ENCODE measurements around the gene CHST12. TPM values are rescaled to one million over a fixed set of nuclear protein-coding genes. Genes with fewer than 3 reads are reported as not detected.

The CHST12 gene
- total RNA-seq (7.2 and 8.4 TPM in 2 replicates), polyA plus RNA-seq (21.5 and 23.2 TPM in 2 replicates)

DNA sequence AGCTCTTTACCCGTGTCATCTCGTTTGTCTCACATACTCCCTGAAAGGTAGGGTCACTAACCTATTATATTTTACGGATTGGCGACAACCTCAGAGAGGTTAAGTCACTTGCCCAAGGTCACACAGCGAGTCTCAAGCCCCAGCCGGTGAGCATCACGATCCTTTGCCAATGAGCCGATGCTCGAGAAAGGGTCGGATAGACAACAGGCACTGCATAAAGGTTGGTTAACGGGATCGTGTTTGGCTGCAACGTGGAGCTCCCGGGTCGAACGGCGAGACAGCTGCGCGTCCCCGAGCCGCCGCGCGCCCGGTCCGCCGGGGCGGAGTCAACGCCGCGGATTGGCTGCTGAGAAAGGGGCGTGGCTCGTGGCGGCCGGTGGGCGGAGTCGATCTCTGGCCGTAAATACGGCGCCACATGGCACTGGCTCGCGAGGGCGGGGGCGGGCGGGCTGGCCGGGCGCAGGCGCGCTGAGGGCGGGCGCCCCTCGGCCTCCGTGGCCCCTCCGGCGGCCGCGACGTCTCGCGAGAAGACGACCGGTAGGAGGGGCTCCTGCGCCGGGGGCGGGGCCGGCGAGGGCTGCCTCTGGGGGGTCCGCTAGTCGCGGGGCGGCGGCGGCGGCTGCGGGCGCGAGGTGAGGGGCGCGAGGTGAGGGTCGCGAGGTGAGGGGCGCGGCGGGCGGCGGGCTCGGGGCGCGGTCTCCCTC, at the start of gene CHST12:
TSS of gene CHST12 (plus strand) at position 598 of the 704 bp plus-strand sequence. CDS start 29,029 bp downstream, outside the sequence.
- H4K20me1 ChIP-seq (ENCODE audit: insufficient read depth, poor library complexity, severe bottlenecking): no peaks in the 10 kb centered on the region
- H3K9me2 ChIP-seq (replicated peaks; ENCODE audit: insufficient read depth): no peaks in the 10 kb centered on the region
- H3K36me3 ChIP-seq (replicated peaks; ENCODE audit: insufficient read depth, low read depth): no peaks in the 10 kb centered on the region
- DNase-seq (ENCODE audit: low spot score): peak; percentile 98
- peaks cover 39% of the 10 kb centered on the region for H3K79me2 ChIP-seq
- 5% methylated on average over 57 of the region's 89 CpGs for WGBS (ENCODE audit: low lambda C conversion rate, missing lambda C conversion rate)
- H3K9me3 ChIP-seq (ENCODE audit: low read depth): no peaks in the 10 kb centered on the region
- peak within 1 kb of the TSS; percentile 91 for H3K4me3 ChIP-seq
- peak within 1 kb of the TSS; percentile 92 for H2AFZ ChIP-seq
- peak within 1 kb of the TSS; percentile 66 for H3K27ac ChIP-seq
- TF ChIP-seq EZH2 (IDR thresholded peaks at IDR 0.05; ENCODE audit: borderline replicate concordance) (no peak), EZH2phosphoT487 (IDR thresholded peaks at IDR 0.05; ENCODE audit: low read depth, severe bottlenecking, unreplicated experiment) (no peak)
- TF ChIP-seq, protein P1, sequence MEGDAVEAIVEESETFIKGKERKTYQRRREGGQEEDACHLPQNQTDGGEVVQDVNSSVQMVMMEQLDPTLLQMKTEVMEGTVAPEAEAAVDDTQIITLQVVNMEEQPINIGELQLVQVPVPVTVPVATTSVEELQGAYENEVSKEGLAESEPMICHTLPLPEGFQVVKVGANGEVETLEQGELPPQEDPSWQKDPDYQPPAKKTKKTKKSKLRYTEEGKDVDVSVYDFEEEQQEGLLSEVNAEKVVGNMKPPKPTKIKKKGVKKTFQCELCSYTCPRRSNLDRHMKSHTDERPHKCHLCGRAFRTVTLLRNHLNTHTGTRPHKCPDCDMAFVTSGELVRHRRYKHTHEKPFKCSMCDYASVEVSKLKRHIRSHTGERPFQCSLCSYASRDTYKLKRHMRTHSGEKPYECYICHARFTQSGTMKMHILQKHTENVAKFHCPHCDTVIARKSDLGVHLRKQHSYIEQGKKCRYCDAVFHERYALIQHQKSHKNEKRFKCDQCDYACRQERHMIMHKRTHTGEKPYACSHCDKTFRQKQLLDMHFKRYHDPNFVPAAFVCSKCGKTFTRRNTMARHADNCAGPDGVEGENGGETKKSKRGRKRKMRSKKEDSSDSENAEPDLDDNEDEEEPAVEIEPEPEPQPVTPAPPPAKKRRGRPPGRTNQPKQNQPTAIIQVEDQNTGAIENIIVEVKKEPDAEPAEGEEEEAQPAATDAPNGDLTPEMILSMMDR (IDR thresholded peaks at IDR 0.05; ENCODE audit: poor library complexity): no peak
- H3K27me3 ChIP-seq: no peaks in the 10 kb centered on the region
- peaks cover 10% of the 10 kb centered on the region for H3K4me1 ChIP-seq (ENCODE audit: insufficient read depth)
- H3K4me2 ChIP-seq: peak within 1 kb of the TSS; percentile 95

DNA sequence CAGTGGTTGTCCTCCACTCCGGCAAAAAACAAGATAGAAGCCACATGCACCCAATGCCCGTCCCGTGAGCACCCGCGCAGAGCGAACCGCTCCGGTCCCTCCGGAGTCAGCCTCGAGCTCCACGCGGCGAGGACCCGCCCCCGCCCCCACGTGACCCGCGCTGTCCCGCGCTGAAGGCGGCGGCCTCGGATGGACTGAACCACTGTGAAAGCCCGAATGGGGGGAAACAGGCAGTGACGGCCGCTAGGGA, 49.5 kb upstream of the CHST12 start:
- DNase-seq (ENCODE audit: low spot score): peak; percentile 94
- Histone ChIP-seq H4K20me1 (ENCODE audit: insufficient read depth, poor library complexity, severe bottlenecking) (peaks cover 33% of the 10 kb centered on the region), H3K4me2 (peak overlapping the region; percentile 85), H3K79me2 (peaks cover 53% of the 10 kb centered on the region), H3K4me3 (peak overlapping the region; percentile 20), H3K27ac (peak overlapping the region; percentile 96), H3K4me1 (ENCODE audit: insufficient read depth) (peaks cover 21% of the 10 kb centered on the region), H3K9me3 (ENCODE audit: low read depth) (no peaks in the 10 kb centered on the region), H3K27me3 (no peaks in the 10 kb centered on the region), H3K36me3 (replicated peaks; ENCODE audit: insufficient read depth, low read depth) (no peaks in the 10 kb centered on the region), H2AFZ (peak overlapping the region; percentile 72), H3K9me2 (replicated peaks; ENCODE audit: insufficient read depth) (no peaks in the 10 kb centered on the region)
- TF ChIP-seq, protein P1 (IDR thresholded peaks at IDR 0.05; ENCODE audit: poor library complexity): no peak
- TF ChIP-seq EZH2phosphoT487 (IDR thresholded peaks at IDR 0.05; ENCODE audit: low read depth, severe bottlenecking, unreplicated experiment): no peak
- no peak for TF ChIP-seq EZH2 (IDR thresholded peaks at IDR 0.05; ENCODE audit: borderline replicate concordance)
- WGBS (ENCODE audit: low lambda C conversion rate, missing lambda C conversion rate): 2% methylated on average over 25 of the region's 26 CpGs

DNA sequence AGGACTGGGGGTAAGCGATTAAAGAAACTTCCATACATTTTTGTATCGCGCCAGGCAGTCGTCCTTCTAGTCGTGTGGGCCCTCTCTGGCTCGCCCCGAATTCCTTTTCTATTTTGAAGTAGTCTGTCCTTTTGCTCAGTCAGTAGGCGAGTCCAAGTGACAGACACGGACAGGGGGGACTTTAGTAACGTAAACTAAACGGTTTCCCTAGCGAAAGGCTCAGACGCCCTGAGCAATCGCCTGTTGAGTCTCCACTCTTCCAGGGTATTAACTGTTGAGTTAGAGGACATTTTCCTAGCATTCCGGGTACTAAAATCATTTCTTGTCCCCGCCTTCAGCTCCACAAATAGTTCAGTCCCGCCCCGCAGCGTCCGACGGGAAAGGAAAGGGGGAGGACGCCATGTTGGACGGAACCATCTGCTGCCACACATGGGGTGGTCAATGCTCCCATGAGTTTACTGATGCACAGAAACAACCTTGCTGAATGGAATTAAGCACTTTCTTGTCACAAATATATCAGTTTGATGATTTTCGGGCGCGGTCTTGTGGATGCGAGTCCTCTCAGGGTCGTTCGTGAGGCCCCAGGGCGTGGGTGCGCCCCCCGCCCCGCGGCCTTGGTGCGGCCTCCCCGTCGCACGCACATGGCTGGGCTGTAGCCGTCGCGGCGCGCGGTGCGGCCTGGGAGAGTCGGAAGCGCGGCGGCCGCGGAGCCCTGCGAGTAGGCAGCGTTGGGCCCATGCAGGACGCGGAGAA, 49.0 kb upstream of the CHST12 start, which contains the start of gene EIF3B:
TSS of gene EIF3B (plus strand) at position 642 of the 753 bp plus-strand sequence. CDS start at position 737, 95 bp downstream.
- Histone ChIP-seq H3K36me3 (replicated peaks; ENCODE audit: insufficient read depth, low read depth) (no peaks in the 10 kb centered on the region), H2AFZ (peak within 1 kb of the TSS; percentile 72), H3K79me2 (peaks cover 58% of the 10 kb centered on the region), H3K4me1 (ENCODE audit: insufficient read depth) (peaks cover 21% of the 10 kb centered on the region), H4K20me1 (ENCODE audit: insufficient read depth, poor library complexity, severe bottlenecking) (peaks cover 38% of the 10 kb centered on the region), H3K27me3 (no peaks in the 10 kb centered on the region), H3K4me3 (peak within 1 kb of the TSS; percentile 98), H3K4me2 (peak within 1 kb of the TSS; percentile 94), H3K9me3 (ENCODE audit: low read depth) (no peaks in the 10 kb centered on the region), H3K9me2 (replicated peaks; ENCODE audit: insufficient read depth) (no peaks in the 10 kb centered on the region), H3K27ac (peak within 1 kb of the TSS; percentile 96)
- peak; percentile 95 for DNase-seq (ENCODE audit: low spot score)
- TF ChIP-seq EZH2phosphoT487 (IDR thresholded peaks at IDR 0.05; ENCODE audit: low read depth, severe bottlenecking, unreplicated experiment) (no peak), EZH2 (IDR thresholded peaks at IDR 0.05; ENCODE audit: borderline replicate concordance) (no peak)
- TF ChIP-seq, protein P1 (IDR thresholded peaks at IDR 0.05; ENCODE audit: poor library complexity): no peak
- WGBS (ENCODE audit: low lambda C conversion rate, missing lambda C conversion rate): under 1% methylated on average over 53 of the region's 55 CpGs

Data from hepatocyte (in vitro differentiated cells).